ENCODE data around the gene PRSS36. TPM values are rescaled to one million over a fixed set of nuclear protein-coding genes. Genes with fewer than 3 reads are reported as not detected.
"Not testable (repeated sequence)": the region's sequence is repeated elsewhere in the genome, so short reads cannot be mapped to it uniquely, and the experiment has no call there.

Gene PRSS36
- 1.6 TPM for total RNA-seq

DNA sequence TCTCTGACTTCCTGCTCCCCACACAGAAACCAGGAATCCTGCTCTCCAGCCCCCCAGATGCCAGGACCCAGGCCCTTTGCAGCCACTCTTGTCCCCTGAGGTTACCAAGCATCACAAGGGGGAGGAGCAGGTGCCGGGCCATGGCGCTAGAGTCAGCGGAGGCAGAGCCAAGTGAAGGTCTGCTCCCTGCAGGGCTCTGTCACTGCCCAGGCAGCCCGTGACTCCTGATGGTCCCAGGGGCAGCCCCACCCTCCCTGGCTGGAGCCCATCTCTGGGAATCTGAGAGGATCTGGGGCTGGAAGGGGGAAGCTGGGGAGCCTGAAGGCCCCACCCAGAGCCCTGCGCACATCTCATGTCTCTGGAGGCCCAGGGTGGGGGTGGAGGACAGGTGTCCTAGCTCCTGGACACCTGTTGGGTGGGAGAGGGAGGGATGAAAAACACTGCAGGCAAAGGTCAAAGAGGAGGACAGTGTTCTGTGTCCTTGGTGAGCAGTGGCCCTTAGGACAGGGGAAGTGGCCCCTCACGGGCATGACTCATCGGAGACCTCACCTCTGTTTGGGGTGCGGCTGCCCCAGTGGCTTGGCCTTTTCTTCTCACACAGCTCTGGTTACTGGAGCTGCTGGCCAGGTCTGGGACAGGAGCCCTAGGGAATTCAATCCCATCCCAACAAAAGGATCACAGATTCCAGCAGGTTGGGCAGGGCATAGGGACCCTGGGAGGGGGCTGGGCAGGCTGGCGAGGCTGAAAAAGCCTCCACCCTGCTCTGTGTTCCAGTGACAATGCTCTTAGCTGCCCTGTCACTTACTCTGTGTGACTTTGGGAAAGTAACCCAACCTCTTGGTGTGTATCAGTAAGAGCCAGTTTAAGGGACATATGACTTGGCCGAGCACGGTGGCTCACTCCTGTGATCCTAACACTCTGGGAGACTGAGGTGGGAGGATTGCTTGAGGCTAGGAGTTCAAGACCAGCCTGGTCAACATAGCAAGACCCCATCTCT lies at the start of gene PRSS36:
TSS of gene PRSS36 (minus strand) at position 173 of the 997 bp plus-strand sequence. CDS start at position 142, 31 bp downstream.
- no peak for FAIRE-seq
- DNase-seq (ENCODE audit: low spot score in 2 of 2), result peak in 1 of 2 donors; percentile 7

DNA sequence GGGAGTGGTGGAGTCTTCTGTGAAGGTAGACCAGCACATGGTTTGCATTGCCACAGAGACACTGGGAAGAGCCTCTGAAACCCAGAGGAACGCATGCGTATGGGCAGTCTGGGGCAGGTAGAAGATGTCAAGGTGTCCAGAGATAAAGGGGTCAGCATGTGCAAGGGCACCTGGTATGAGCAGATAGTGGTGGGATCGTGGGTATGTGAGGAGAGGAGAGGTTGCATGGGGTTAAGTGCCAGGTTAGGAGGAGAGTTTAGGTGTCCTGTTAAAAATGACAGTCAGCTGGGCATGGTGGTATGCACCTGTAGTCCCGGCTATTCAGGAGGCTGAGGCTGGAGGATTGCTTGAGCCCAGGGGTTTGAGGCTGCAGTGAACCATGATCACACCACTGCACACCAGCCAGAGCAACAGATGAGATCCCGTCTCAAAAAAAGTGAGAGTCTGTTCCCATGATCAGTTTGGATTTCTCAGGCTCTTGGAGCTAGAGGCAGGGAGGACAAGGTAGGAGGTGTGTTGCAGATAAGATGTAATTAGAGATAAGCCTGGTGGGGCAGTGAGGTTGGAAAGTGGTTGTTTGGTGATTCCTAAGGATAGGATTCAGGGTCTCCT lies 49.7 kb upstream of the PRSS36 start:
- DNase-seq (ENCODE audit: low spot score in 2 of 2) (no peak), FAIRE-seq (no peak)

DNA sequence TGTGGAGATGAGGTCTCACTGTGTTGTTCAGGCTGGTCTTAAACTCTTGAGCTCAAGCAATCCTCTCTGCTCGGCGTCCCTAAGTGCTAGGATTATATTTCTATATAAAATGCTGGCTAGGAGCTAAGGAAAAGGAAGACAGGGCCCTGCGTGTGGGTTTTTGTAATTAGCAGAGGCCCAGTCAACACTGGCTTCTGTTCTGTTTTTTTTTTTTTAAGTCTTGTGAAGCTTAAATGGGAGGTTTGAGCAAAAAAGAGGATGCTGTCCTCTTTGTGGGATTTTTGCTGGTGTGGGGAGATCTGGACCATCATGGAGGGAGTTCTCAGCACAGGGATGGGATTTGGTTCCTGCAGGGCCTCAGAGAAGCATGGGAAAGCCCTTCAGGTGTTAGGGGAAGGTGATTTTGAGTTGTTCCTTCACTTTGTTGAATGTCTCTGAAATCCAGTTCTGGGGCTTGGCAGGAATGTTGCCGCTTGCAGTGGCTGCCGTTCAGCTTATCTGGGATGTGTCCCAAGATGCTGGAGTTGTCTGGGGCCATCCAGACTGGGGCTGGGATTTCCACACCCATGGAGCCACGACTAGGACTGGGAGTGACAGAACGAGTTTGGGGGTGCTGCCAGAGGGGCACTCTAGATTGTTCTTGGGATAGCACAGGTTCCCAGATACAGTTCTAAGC lies 48.5 kb upstream of the PRSS36 start:
- DNase-seq (ENCODE audit: low spot score in 2 of 2) (no peak), FAIRE-seq (no peak)

DNA sequence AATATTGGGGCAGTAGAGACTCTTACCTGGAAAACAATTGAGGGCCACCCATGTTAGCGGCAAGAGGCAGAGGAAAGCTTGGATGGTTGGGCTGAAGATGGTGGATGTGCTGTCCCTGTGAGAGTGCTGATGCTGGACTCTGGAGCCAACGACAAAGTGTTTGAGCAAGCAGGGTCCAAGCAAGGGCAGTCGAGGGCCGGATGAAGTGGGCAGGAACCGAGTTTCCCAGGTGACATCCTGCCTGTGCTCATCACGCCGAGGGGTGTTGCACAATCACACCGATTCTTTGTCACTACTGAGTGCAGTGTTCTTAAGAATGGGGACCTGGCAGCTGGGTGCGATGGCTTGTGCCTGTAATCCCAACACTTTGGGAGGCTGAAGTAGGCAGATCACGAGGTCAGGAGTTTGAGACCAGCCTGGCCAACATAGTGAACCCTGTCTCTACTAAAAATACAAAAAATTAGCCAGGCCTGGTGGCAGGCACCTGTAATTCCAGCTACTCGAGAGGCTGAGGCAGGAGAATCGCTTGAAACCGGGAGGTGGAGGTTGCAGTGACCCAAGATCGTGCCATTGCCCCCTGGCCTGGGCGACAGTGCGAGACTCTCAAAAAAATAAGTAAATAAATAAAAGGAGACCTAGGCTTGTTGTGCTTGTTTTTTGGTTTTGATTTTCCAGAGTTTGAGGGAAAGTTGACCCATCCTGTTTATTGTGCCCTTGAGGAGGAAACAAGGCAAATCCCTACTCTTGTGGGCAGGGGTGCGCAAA lies 46.6 kb upstream of the PRSS36 start:
- no peak for FAIRE-seq
- DNase-seq (ENCODE audit: low spot score in 2 of 2), result no peak

DNA sequence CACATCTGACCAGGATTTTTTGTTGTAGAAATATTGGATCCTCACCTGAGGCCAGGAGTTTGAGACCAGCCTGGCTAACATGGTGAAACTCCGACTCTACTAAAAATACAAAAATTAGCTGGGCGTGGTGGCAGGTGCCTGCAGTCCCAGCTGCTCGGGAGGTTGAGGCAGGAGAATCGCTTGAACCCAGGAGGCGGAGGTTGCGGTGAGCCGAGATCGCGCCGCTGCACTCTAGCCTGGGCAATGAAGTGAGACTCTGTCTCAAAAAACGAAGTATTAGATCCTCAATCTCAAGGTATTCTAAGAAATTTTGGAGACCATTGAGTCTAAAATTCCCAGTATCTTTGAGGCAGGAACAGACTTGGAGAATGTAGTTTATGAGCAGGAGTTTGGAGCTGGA lies 46.0 kb upstream of the PRSS36 start:
- FAIRE-seq, result not testable (repeated sequence)

DNA sequence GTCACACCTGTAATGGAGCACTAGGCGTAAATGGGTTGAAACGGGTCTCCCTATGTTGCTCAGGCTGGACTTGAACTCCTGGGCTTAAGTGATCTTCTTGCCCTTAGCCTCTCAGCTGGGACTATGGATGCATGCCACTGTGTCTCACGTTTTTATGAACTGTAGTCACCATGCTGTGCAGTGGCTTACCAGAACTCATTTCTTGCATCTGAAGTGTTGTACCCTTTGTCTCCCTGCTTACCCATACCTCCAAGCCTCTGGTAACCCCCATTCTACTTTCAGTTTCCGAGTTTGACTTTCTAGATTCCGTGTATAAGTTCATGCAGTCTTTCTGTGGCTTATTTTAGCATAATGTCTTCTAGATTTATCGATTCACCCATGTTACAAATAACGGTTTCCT lies 45.0 kb upstream of the PRSS36 start:
- no peak for FAIRE-seq

More for the DNA sequence above, 46.0 kb upstream of the PRSS36 start:
- DNase-seq (ENCODE audit: low spot score in 2 of 2), result not testable (repeated sequence)

DNA sequence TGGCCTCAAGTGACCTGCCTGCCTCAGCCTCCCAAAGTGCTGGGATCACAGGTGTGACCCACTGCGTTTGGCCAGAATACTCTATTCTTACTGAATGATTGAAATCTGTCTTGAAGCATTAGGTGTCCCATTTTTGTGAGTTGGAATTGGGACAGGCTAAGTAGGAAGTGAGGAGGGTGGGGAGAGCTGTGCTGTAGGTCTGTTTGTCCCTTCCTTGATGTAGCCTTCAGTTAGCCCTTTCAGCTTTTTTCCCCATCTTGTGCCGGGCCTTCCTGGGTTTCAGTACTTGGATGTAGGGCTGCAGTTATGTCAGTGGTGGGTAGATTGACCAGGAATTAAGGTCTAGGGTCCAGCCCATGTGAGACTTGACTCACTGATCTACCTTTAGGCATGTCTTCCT lies 44.0 kb upstream of the PRSS36 start:
- FAIRE-seq, result no peak
- DNase-seq (ENCODE audit: low spot score in 2 of 2), result no peak

More for the DNA sequence above, 45.0 kb upstream of the PRSS36 start:
- DNase-seq (ENCODE audit: low spot score in 2 of 2), result no peak

DNA sequence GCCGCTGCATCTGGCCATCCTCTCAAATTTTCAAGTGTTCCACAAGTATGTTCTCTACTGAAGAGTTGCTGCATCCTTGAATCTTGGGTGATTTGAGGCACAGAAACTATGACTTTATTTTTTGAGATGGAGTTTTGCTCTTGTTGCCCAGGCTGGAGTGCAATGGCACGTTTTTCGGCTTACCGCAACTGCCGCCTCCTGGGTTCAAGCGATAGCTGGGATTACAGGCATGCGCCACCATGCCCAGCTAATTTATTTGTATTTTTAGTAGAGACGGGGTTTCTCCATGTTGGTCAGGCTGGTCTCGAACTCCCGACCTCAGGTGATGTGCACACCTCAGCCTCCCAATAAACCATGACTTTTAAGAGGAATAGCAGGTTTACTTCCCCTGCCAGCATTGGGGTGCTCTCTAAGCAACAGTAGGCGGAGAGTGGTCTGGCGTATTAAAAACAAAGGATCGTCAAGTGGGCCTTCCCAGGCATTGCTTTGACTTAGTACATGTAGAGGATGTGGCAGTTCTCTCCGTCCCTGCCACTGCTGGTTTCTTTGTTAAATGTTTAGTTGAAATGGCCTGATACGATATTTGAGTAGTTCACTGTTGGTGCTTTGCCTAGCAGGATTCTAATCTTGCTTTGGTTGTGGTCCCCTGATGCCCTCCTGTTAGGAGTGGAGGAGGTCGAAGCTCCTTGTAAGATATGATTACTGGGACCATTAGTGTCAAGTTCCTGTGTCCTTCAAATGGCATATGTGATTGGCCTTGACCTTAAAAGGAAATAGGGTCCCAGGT lies 43.2 kb upstream of the PRSS36 start:
- DNase-seq (ENCODE audit: low spot score in 2 of 2) (no peak), FAIRE-seq (no peak)

DNA sequence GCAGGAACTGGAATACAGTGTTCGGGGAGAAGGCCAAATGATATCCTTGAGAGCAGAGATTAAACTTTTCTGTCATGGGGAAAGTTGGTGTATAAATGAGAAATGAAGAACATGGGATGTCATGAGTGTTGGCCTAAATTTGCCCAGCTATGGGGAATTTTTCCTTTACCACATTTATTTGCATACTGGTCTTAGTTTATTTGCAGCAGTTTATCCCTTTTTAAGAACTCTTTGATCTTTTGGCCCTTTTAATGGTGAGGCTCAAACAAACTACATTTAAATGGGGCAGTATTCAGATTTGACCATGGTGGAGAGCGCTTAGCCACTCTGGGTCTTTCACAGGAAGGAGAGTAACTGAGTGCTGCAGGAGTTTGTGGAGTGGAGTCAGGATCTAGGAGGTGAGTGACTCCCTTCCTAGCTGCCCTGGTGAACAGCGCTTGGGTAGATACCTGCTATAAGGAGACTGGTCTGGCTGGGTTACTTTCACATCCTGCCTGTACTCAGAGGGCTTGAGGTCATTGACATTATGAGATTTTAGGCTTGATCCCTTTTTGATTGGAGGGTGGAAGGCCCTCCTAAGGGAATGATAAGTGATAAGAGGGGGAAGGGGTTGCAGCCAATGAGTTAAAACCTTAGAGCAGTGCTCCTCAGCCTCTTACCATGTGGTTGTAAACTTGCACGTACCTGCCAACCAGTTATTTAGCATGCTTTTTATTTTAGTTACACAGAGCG lies 42.0 kb upstream of the PRSS36 start:
- FAIRE-seq (no peak), DNase-seq (ENCODE audit: low spot score in 2 of 2) (no peak)

DNA sequence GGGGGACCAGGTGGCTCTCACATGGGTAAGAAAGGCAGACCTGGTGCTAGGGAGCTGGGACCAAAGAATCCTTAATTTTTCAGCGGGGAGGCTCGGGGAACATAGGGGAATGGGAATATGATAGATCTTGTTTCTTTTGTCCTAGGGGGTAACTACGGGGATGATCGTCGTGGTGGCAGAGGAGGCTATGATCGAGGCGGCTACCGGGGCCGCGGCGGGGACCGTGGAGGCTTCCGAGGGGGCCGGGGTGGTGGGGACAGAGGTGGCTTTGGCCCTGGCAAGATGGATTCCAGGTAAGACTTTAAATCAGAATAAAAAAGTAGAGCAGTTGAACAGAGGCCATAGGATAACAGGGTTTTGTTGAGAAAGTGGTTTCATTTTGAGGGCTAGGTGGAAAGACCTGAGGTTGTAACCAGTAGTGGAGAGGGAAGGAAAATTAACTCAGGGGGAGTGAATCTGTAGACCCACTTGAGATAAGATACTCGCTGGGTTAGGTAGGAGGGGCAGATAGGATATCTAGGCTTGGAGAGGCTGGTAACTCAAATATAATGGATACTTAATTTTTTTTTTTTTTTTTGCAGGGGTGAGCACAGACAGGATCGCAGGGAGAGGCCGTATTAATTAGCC lies 41.1 kb upstream of the PRSS36 start:
- FAIRE-seq, result no peak
- no peak for DNase-seq (ENCODE audit: low spot score in 2 of 2)

DNA sequence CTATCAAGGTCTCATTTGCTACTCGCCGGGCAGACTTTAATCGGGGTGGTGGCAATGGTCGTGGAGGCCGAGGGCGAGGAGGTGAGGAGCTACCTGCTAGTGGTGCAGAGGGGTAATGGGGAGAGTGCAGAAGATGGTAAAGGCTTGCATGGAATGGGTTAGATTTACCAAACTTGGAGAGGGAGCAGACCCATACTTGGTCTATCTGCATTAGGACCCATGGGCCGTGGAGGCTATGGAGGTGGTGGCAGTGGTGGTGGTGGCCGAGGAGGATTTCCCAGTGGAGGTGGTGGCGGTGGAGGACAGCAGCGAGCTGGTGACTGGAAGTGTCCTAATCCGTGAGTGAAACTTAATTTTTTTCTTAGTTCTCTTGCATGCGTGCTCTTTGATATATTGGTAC lies 40.2 kb upstream of the PRSS36 start:
- DNase-seq (ENCODE audit: low spot score in 2 of 2) (no peak), FAIRE-seq (no peak)

DNA sequence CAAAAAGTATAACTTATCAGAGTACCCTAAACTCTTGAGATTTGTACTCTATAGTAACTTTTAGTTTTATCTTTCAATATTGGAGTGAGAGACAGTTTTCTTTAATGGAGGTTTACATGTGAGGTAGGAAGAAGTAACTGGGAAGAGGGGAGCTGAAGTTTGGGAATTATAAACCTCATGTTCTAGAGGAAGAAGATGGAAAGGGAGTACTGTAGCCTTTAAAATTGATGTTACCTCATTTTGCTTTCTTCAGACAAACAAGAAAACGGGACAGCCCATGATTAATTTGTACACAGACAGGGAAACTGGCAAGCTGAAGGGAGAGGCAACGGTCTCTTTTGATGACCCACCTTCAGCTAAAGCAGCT lies 39.5 kb upstream of the PRSS36 start:
- FAIRE-seq (no peak), DNase-seq (ENCODE audit: low spot score in 2 of 2) (no peak)

DNA sequence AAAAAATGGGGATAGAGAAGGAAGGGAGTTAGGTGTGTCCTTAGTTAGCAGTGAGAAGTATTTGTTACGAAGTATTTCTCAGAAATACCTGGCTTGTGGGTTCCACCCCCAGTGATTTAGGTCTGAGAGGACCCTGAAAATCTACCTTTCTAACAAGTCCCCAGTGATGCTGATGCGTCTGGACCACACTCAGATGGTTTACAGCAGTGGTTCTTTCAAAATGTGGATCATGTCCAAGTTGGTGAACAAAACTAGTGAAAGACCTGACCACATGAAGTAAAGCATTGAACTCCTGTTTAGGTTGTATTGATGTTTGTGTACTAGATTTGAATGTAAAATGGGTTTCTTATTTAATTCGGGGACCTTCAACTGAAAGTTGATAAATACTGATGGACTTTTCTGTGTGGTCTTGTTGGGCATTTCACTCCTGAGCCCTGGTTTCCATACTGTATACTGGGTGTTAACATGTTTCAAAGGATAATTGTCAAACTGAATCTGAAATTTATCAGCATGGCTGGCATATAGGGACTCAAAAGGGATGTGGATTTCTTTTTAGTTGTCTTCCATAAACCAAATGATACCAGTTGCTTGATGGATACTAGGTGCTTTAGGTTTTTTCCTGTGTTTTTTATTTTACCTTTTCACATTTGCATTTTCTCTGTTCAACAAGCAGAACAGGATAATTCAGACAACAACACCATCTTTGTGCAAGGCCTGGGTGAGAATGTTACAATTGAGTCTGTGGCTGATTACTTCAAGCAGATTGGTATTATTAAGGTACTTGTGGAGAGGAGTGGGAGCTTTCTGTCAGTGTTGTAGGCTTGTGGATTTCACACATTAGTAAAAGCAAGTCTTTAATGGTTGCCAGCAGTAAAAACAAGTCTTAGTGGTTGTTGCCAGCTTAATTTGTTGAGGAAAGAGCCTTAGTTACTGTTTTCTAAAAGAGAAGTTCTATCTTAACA lies 38.9 kb upstream of the PRSS36 start:
- no peak for FAIRE-seq
- DNase-seq (ENCODE audit: low spot score in 2 of 2), result no peak

DNA sequence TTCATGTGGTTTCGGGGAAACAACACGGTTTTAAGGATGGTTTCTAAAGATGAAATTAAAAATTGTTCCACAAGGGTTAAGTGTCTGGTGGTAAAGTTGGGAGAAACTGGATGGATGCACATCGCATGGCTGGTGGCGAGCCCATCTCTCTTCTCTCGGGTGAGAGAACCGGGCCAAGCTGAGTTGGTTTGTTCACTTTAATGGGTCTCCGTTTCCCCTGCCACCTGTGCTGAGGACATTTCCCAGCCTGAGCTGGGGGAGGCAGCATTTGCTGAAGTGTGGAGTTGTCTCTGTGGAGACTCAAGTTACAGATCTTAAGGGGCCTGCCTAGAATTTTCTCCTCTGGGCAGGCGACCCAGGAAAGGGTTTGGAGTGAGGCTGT lies 37.9 kb upstream of the PRSS36 start:
- FAIRE-seq (no peak), DNase-seq (ENCODE audit: low spot score in 2 of 2) (no peak)

DNA sequence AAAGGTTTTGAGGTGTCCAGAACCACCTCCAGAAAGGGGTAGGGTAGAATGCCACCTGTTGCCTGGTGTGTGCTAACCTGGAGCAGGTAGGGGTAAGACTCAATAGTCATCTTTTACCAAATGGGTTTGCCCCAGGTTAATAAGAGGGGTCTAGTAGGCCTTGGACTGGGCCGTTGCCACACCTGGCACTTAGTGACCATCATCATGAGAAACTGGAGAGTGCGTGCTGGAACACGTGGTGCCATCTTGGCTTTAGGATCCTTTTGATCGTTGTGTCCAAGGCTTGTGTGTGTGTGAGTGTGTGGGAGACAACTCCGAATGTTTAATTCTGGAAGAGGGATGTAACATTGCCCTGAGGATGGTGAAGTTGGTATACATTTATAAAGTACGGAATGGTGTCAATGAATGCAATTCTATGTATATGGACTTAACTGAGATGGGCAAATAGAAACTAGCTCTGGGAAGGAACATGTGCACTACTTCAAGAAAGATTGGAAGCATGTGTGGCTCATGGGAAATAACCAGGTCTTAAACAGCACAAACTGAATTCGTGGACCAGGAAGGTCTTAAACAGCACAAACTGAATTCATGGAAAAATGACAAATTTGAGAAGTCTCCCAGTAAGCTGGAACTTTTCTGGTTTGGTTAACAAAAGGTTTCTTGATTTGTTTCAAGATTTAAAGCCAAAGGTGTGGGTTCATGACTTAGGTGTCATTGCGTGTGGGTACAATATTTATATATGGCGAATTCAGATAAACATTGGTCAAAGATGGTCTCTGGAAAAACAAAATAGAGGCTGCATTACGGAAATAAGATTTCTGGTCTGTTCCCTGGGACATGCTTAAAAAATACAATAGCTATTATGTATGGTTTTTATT lies 37.3 kb upstream of the PRSS36 start:
- FAIRE-seq (no peak), DNase-seq (ENCODE audit: low spot score in 2 of 2) (no peak)

DNA sequence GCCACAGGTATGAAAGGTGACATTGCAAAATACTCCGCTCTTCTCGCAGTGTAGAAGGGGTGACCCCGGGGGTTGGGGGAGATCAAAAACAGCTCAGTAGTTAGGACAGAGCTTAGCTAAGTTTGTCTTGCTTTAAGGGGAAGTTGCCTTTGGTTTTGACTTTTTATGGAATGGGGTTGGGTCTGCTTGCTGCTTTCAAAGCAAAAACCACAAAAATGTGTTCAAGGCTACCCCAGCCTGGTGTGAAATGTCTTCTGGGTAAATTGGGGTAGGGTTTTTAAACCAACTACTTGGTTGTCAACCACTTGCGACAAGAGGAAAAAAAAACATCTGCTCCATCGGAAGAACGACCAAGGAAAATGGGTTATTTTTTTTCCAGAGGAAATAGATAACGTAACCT lies 36.3 kb upstream of the PRSS36 start:
- FAIRE-seq (no peak), DNase-seq (ENCODE audit: low spot score in 2 of 2) (no peak)

All from frontal cortex (tissue), 4 donors.